ENCODE data around the gene PARN. TPM values are rescaled to one million over a fixed set of nuclear protein-coding genes. Genes with fewer than 3 reads are reported as not detected.
A peak's percentile ranks its signal among the peaks of the same experiment; 100 is the strongest.

PARN gene
- total RNA-seq, 2 experiments from 2014 or later, result 36.4 to 40.0 TPM

DNA sequence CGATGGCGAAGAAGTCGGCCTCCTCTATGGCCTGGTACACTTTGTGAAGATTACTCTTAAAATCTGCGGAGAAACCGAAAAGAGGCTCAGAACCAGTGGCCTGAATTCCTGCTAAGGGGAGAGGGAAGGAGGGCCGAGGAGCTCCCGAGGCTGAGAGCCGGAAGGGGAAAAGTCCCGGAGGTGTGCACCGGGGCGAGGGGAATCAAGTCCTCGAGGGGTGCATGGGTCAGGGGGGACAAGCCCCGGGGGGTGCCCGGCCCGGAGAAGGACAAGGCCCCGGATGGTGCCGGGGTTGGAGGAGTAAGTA lies 495 bp downstream of the PARN start:
- CTCF ChIA-PET, result no interaction called here
- no peaks in the 10 kb centered on the region for H3K27me3 Mint-ChIP-seq (ENCODE audit: low read depth)
- no peaks in the 10 kb centered on the region for H3K9me3 Mint-ChIP-seq (ENCODE audit: insufficient read depth)
- peaks cover 36% of the 10 kb centered on the region for H3K36me3 Mint-ChIP-seq (ENCODE audit: low read depth)
- ATAC-seq (no peak), DNase-seq (no peak)
- H3K4me3 Mint-ChIP-seq, result peak overlapping the region; percentile 85
- H3K4me1 Mint-ChIP-seq (ENCODE audit: low read depth), result peaks cover 57% of the 10 kb centered on the region
- H3K27ac Mint-ChIP-seq, result peak overlapping the region; percentile 97
- POLR2A ChIA-PET, result interaction anchor here (0.9 to 1.6 kb wide), 5 partner anchors 14 to 443 kb away, joined by 3 read pairs; no protein-coding TSS in a partner anchor

DNA sequence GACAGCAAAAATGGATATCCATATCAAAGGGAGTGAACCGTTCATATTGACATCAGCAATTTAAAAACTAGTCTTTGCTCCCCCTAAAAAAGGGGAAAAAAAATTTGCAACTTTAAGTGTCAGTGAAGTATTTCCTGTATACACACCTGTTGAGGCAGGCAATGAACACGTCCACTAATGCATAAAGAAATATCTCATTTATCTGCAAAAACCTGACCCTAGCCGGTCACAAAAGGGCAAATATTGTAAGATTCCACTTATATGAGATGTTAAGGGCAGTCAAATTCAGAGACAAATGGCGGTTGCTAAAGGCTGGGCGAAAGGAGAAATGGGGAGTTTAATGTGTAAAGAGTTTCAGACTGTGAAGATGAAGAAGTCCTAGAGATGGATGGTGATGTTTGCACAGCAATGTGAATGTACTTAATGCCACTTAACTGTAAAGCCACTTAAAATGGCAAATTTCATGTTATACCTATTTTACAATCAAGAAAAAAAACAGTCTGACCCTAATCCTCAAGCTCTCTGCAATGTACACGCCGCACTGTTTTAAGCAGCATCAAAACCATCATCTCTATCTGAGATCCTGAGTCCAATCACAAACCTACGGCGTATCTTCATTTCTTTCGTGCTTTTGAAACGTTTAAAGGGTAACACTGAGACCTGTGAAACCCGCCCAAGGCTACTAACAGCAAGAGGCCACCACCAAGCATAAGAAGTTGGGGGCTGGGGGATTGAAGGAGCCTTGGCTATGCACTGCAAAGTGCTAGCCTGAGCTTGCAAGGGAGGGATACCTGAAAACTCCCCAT lies 1.1 kb downstream of the PARN start:
- Mint-ChIP-seq H3K9me3 (ENCODE audit: insufficient read depth) (no peaks in the 10 kb centered on the region), H3K36me3 (ENCODE audit: low read depth) (peaks cover 37% of the 10 kb centered on the region), H3K4me1 (ENCODE audit: low read depth) (peaks cover 54% of the 10 kb centered on the region), H3K27ac (peak overlapping the region; percentile 97), H3K4me3 (peak overlapping the region; percentile 85), H3K27me3 (ENCODE audit: low read depth) (no peaks in the 10 kb centered on the region)
- CTCF ChIA-PET, result interaction anchor here (0.8 to 1.2 kb wide), 2 partner anchors 706 to 709 kb away, joined by 3 read pairs; partner anchors contain the start of gene ERCC4
- DNase-seq (peak; percentile 43), ATAC-seq (no peak)
- POLR2A ChIA-PET, result interaction anchor here (1.4 to 1.6 kb wide), 4 partner anchors 15 to 38 kb away, joined by 3 read pairs; no protein-coding TSS in a partner anchor

DNA sequence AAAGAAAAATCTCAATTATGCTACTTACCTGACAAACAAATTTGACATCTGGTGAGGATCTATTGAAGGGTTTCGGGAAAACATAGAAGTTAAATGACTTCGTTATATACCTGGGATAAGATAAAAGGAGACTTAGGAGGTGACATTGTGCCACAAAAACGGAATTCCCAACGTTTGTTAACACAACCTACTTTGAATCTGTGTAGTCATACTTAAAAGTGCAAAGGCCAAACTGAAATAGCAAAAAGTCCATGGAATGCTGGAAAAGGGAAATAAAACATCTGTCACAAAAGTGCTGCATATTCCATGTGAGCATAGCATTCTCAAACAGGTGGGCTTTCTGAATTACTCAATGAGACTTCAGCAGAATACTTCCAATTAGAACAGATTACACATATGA lies 3.0 kb downstream of the PARN start:
- peaks cover 50% of the 10 kb centered on the region for H3K4me1 Mint-ChIP-seq (ENCODE audit: low read depth)
- H3K27me3 Mint-ChIP-seq (ENCODE audit: low read depth), result no peaks in the 10 kb centered on the region
- no peak overlapping the region for H3K4me3 Mint-ChIP-seq
- peaks cover 43% of the 10 kb centered on the region for H3K36me3 Mint-ChIP-seq (ENCODE audit: low read depth)
- no peak for ATAC-seq
- no peaks in the 10 kb centered on the region for H3K9me3 Mint-ChIP-seq (ENCODE audit: insufficient read depth)
- H3K27ac Mint-ChIP-seq, result no peak overlapping the region
- DNase-seq, result no peak
- CTCF ChIA-PET, result no interaction called here
- POLR2A ChIA-PET, result no interaction called here

DNA sequence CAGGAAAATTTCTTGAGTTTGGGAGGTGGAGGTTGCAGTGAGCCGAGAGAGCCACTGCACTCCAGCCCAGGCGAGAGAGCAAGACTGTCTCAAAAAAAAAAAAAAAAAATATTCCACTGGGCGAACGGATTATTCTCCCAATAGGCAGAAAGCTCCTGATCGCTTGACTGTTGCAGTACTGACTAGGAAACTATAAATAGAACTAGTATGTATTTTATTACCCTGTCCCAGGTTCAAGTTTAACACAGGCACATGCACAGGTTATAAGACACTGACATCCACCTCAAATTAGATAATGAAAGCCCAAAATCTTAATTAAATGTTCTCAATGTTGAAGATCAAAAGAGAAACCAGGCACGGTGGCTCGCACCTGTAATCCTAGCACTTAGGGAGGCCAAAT lies 11.5 kb downstream of the PARN start:
- Mint-ChIP-seq H3K4me3 (no peak overlapping the region), H3K36me3 (ENCODE audit: low read depth) (peaks cover 44% of the 10 kb centered on the region), H3K27ac (no peak overlapping the region), H3K27me3 (ENCODE audit: low read depth) (no peaks in the 10 kb centered on the region), H3K4me1 (ENCODE audit: low read depth) (no peaks in the 10 kb centered on the region), H3K9me3 (ENCODE audit: insufficient read depth) (no peaks in the 10 kb centered on the region)
- no peak for ATAC-seq
- POLR2A ChIA-PET, result no interaction called here
- CTCF ChIA-PET, result no interaction called here
- DNase-seq, result no peak

DNA sequence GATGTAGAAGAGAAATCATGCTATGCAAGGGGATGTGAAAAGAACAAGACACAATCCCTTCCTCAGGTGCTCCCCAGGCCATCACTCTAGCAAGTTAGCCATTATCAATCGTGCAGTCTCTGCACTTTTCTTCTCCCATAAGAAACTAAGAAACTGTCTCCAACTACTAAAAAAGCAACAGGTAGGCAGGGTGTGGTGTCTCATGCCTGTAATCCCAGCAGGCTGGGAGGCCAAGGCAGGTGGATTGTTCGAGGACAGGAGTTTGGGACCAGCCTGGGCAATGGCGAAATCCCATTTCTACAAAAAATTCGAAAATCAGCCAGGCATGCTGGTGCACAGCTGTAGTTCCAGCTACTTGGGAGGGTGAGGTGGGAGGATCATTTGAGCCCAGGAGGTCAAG lies 13.8 kb downstream of the PARN start:
- no peaks in the 10 kb centered on the region for H3K4me1 Mint-ChIP-seq (ENCODE audit: low read depth)
- H3K27me3 Mint-ChIP-seq (ENCODE audit: low read depth), result no peaks in the 10 kb centered on the region
- no peaks in the 10 kb centered on the region for H3K9me3 Mint-ChIP-seq (ENCODE audit: insufficient read depth)
- DNase-seq (no peak), ATAC-seq (no peak)
- H3K27ac Mint-ChIP-seq, result no peak overlapping the region
- H3K4me3 Mint-ChIP-seq, result no peak overlapping the region
- CTCF ChIA-PET, result no interaction called here
- H3K36me3 Mint-ChIP-seq (ENCODE audit: low read depth), result peaks cover 37% of the 10 kb centered on the region
- POLR2A ChIA-PET, result no interaction called here

DNA sequence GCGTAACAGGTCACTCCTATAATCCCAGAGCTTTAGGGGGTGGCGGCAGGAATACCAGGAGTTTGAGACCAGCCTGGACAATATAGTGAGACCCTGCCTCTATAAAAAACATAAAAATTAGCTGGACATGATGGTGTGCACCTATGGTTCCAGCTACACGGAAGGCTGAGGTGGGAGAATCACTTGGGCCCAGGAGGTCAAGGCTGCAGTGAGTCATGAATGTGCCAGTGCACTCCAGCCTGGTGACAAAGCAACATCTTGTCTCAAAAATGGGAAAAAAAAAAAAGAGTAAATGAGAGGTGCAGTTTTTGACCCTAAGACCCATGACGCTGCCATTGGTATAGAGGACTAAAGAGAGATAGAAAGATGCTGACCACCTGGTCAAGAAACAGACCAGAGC lies 16.1 kb downstream of the PARN start:
- no peak overlapping the region for H3K27ac Mint-ChIP-seq

DNA sequence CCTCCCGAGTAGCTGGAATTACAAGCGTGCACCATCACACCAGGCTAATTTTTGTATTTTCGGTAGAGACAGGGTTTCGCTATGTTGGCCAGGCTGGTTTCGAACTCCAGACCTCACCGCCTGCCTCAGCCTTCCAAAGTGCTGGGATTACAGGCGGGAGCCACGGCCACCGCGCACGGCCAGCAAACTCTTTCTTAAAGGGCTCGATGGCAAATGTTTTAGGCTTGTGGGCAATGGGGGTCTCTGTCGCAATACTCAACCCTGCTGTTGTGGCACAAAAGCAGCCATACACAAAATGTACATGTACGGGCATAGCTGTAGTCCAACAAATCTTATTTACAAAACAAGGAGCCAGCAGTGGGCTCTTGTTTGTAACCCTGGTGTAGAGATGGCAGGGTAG lies 18.4 kb downstream of the PARN start:
- DNase-seq, result no peak
- ChIA-PET CTCF (no interaction called here), POLR2A (interaction anchor here (0.8 kb wide), 1 partner anchor 18 kb away, joined by 3 read pairs; the partner anchor contains the start of gene PARN)
- H3K9me3 Mint-ChIP-seq (ENCODE audit: insufficient read depth), result no peaks in the 10 kb centered on the region
- H3K27ac Mint-ChIP-seq, result no peak overlapping the region
- no peaks in the 10 kb centered on the region for H3K27me3 Mint-ChIP-seq (ENCODE audit: low read depth)
- H3K36me3 Mint-ChIP-seq (ENCODE audit: low read depth), result peaks cover 50% of the 10 kb centered on the region
- no peak overlapping the region for H3K4me3 Mint-ChIP-seq
- H3K4me1 Mint-ChIP-seq (ENCODE audit: low read depth), result no peaks in the 10 kb centered on the region
- no peak for ATAC-seq

More for the DNA sequence above, 16.1 kb downstream of the PARN start:
- Mint-ChIP-seq H3K36me3 (ENCODE audit: low read depth) (peaks cover 43% of the 10 kb centered on the region), H3K4me1 (ENCODE audit: low read depth) (no peaks in the 10 kb centered on the region), H3K4me3 (no peak overlapping the region), H3K9me3 (ENCODE audit: insufficient read depth) (no peaks in the 10 kb centered on the region), H3K27me3 (ENCODE audit: low read depth) (no peaks in the 10 kb centered on the region)
- ATAC-seq (no peak), DNase-seq (no peak)
- CTCF ChIA-PET, result no interaction called here
- POLR2A ChIA-PET, result no interaction called here

DNA sequence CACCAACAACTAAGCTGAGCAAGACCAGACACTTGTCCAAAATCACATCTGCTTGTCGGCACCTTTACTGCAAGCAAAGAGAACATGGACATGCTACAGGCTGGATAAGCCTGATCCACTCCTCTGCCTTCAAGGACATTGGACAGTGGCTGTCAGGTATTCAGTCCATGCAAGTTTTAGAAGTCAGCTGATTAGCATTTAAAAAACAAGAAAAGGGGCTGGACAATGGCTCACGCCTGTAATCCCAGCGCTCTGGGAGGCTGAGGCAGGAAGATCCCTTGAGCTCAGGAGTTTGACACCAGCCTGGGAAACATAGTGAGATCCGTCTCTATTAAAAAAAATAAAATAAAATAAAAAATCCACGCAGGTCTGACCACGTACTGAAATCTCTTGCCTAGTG lies 20.3 kb downstream of the PARN start:
- Mint-ChIP-seq H3K27ac (no peak overlapping the region), H3K36me3 (ENCODE audit: low read depth) (peaks cover 39% of the 10 kb centered on the region), H3K9me3 (ENCODE audit: insufficient read depth) (no peaks in the 10 kb centered on the region), H3K27me3 (ENCODE audit: low read depth) (no peaks in the 10 kb centered on the region), H3K4me3 (no peak overlapping the region), H3K4me1 (ENCODE audit: low read depth) (no peaks in the 10 kb centered on the region)
- ATAC-seq, result no peak
- POLR2A ChIA-PET, result interaction anchor here (0.7 kb wide), 1 partner anchor 20 kb away, joined by 3 read pairs; the partner anchor contains the start of gene PARN
- no peak for DNase-seq
- CTCF ChIA-PET, result no interaction called here

DNA sequence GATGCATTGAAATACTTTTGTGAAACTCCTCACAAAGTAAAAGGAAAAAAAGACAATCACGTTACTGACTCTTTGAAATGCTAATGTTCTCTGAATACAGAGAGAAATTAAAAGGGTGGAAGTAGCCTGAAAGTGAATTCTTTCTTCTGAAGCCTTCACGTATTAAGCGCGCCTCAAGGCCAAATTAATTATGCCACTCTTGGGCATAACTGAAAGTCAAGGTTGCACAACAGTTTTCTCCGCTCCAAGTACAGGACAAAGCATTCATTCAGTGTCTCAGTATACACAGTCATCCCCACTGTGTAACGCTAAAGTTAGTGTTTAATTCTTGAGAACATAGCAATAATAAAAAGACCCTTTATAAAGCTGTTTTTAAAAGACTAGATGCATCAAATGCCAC lies 21.5 kb downstream of the PARN start:
- H3K4me1 Mint-ChIP-seq (ENCODE audit: low read depth), result no peaks in the 10 kb centered on the region
- CTCF ChIA-PET, result no interaction called here
- no peak overlapping the region for H3K27ac Mint-ChIP-seq
- no peak for ATAC-seq
- H3K4me3 Mint-ChIP-seq, result no peak overlapping the region
- POLR2A ChIA-PET, result no interaction called here
- no peaks in the 10 kb centered on the region for H3K27me3 Mint-ChIP-seq (ENCODE audit: low read depth)
- peaks cover 37% of the 10 kb centered on the region for H3K36me3 Mint-ChIP-seq (ENCODE audit: low read depth)
- no peak for DNase-seq
- H3K9me3 Mint-ChIP-seq (ENCODE audit: insufficient read depth), result no peaks in the 10 kb centered on the region

DNA sequence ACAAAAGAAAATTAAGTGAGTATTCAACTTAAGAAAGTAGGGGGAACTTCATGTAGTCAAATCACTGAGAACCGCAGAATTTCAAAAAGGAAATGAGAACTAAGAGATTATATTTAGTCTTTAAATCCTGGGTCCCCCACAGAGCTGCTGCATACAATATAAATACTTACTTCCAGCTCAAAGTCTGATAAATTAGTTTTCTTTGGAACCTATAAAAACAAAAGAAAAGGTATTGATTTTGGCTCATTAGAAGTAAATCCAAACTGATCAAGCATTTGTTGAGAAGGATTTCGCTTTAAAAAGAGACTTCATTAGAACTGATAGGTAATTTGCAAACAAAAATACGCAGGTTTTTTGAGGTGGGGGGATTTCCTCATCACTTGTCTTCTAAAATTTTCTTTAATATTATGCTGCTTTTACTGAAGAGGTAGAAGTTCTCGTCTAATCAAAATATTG lies 21.9 kb downstream of the PARN start:
- Mint-ChIP-seq H3K4me1 (ENCODE audit: low read depth) (no peaks in the 10 kb centered on the region), H3K27me3 (ENCODE audit: low read depth) (no peaks in the 10 kb centered on the region), H3K36me3 (ENCODE audit: low read depth) (peaks cover 38% of the 10 kb centered on the region), H3K9me3 (ENCODE audit: insufficient read depth) (no peaks in the 10 kb centered on the region), H3K4me3 (no peak overlapping the region), H3K27ac (no peak overlapping the region)
- ChIA-PET CTCF (no interaction called here), POLR2A (no interaction called here)
- ATAC-seq (no peak), DNase-seq (no peak)

DNA sequence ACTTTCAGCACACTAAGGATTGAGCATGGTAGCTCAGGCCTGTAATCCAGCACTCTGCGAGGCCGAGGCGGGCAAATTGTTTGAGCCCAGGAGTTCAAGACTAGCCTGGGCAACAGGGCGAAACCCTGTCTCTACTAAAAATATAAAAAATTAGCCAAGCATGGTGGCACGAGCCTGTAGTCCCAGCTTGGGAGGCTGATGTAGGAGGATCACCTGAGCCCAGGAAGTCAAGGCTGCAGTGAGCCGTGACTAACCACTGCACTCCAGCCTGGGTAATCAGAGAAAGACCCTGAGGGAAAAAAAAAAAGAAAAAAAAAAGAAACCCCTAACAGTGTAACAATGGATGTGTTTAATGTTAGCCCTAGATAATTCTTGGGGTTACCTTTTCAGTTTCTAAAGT lies 24.0 kb downstream of the PARN start:
- CTCF ChIA-PET, result interaction anchor here (1.1 kb wide), 1 partner anchor 20 kb away, joined by 3 read pairs; no protein-coding TSS in a partner anchor
- H3K36me3 Mint-ChIP-seq (ENCODE audit: low read depth), result peaks cover 44% of the 10 kb centered on the region

DNA sequence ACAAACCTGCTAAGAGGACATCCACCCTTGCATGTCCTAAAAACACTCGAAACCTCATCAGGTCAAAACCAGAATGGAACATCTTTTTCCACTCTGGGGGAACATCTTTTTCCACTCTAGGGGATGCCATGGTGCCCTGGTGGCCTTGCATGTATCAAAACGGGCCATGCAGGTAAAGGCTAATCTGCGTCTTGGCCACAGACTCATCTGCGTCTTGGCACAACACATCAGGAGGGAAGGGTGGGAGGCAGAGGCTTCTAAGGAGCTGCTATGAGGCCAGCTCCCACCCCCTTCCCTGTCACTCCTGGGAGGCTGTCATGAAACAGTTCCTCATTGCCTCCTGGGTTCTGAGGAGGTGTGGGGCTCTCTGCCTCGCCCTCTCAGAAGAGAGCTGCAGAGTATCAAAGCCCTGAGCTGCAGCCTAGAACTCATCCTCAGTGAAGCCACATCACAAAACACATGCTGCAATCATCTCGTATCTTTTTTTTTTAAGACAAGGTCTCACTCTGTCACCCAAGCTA lies 27.6 kb downstream of the PARN start:
- peaks cover 47% of the 10 kb centered on the region for H3K36me3 Mint-ChIP-seq (ENCODE audit: low read depth)
- peak overlapping the region; percentile 3 for H3K27ac Mint-ChIP-seq
- CTCF ChIA-PET, result no interaction called here
- ATAC-seq, result no peak
- no peaks in the 10 kb centered on the region for H3K4me1 Mint-ChIP-seq (ENCODE audit: low read depth)
- H3K9me3 Mint-ChIP-seq (ENCODE audit: insufficient read depth), result no peaks in the 10 kb centered on the region
- H3K27me3 Mint-ChIP-seq (ENCODE audit: low read depth), result no peaks in the 10 kb centered on the region
- no peak for DNase-seq
- no peak overlapping the region for H3K4me3 Mint-ChIP-seq
- POLR2A ChIA-PET, result no interaction called here

More for the DNA sequence above, 24.0 kb downstream of the PARN start:
- Mint-ChIP-seq H3K9me3 (ENCODE audit: insufficient read depth) (no peaks in the 10 kb centered on the region), H3K4me1 (ENCODE audit: low read depth) (no peaks in the 10 kb centered on the region), H3K27me3 (ENCODE audit: low read depth) (no peaks in the 10 kb centered on the region), H3K27ac (no peak overlapping the region), H3K4me3 (no peak overlapping the region)
- ATAC-seq (no peak), DNase-seq (no peak)
- POLR2A ChIA-PET, result no interaction called here

All from activated CD8-positive, alpha-beta T cell treated with anti-CD3 and anti-CD28 coated beads, Interleukin-2, amount 10 ng/mL, durations not matched to agents 7 days and 5 days (primary cell).